IMR-90 (cell line): Measurements from ENCODE around the gene F3.

Source experiments
- MAFK ChIP-seq: IDR thresholded peaks from 2 replicates; pipeline ENCODE4 v1.6.1; 2012; ENCODE audit warnings: low read depth, low read length, improper control_type of control experiment
- MXI1 ChIP-seq: IDR thresholded peaks from 2 replicates; pipeline ENCODE4 v1.6.1; 2012; ENCODE audit warnings: low read depth, mild to moderate bottlenecking, low read length, moderate library complexity, borderline replicate concordance
- NFE2L2 ChIP-seq: fragments of 150-350 bp; IDR thresholded peaks from 2 replicates; pipeline ENCODE4 v1.6.1; 2016; ENCODE audit warnings: low read depth, mild to moderate bottlenecking, low read length
- POLR2A ChIP-seq: IDR thresholded peaks from 2 replicates; pipeline ENCODE4 v1.6.1; 2012; ENCODE audit warnings: mild to moderate bottlenecking, low read depth, low read length
- RAD21 ChIP-seq: IDR thresholded peaks from 2 replicates; pipeline ENCODE4 v1.6.1; 2012; ENCODE audit warnings: low read length, improper control_type of control experiment
- RCOR1 ChIP-seq: IDR thresholded peaks from 2 replicates; pipeline ENCODE4 v1.6.1; 2012; ENCODE audit warnings: mild to moderate bottlenecking, low read length, improper control_type of control experiment; ENCODE audit not compliant: insufficient replicate concordance
- TF ChIP-seq, protein P1 (sequence below): conservative IDR thresholded peaks from 2 replicates; pipeline ENCODE4 v1.5.1; 2012; ENCODE audit warnings: mild to moderate bottlenecking, low read depth, low read length, improper control_type of control experiment
- TF ChIP-seq, protein P2 (sequence below): fragments of 150-350 bp; IDR thresholded peaks from 2 replicates; pipeline ENCODE4 v1.6.1; 2016; ENCODE audit warnings: low read depth, mild to moderate bottlenecking, low read length, moderate library complexity, borderline replicate concordance
- TF ChIP-seq, protein P3 (sequence below): fragments of 150-350 bp; IDR thresholded peaks from 2 replicates; pipeline ENCODE4 v1.6.1; 2017; ENCODE audit warnings: mild to moderate bottlenecking, antibody characterized with exemption, low read length, low read depth

DNA sequence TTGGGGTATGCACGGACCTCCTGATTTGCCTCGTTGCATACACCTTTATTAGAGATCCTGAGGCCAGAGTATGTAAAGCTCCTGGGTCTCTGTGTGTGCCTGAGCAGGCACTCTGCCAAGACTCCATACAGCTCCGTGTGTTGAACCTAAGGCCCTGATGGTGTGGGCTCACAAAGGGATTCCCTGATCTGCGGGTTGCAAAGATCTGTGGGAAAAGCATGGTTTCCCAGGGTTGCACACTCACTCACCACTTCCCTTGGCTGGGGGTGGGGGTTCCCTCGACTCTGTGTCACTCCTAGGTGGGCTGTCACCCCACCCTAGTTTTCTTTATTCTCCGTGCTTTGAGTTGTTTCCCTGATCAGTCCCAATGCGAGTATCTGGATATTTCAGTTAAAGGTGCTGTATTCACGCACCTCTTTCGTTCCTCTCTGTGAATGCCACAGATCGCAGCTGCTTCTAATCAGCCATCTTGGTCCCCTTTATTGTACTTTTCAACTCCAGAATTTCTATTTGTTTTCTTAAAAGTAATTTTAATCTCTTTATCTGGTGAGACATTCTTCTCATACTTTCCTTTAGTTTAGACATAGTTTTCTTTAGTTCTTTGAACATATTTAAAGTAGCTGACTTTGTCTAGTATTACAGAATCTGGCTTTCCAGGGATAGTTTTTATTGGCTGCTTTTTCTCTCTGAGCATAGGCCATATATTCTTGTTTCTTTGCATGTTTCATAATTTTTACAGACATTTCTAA, 39.0 kb upstream of the F3 start:
- TF ChIP-seq, protein P1, sequence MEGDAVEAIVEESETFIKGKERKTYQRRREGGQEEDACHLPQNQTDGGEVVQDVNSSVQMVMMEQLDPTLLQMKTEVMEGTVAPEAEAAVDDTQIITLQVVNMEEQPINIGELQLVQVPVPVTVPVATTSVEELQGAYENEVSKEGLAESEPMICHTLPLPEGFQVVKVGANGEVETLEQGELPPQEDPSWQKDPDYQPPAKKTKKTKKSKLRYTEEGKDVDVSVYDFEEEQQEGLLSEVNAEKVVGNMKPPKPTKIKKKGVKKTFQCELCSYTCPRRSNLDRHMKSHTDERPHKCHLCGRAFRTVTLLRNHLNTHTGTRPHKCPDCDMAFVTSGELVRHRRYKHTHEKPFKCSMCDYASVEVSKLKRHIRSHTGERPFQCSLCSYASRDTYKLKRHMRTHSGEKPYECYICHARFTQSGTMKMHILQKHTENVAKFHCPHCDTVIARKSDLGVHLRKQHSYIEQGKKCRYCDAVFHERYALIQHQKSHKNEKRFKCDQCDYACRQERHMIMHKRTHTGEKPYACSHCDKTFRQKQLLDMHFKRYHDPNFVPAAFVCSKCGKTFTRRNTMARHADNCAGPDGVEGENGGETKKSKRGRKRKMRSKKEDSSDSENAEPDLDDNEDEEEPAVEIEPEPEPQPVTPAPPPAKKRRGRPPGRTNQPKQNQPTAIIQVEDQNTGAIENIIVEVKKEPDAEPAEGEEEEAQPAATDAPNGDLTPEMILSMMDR: no peak
- TF ChIP-seq POLR2A: no peak
- TF ChIP-seq NFE2L2: no peak
- no peak for TF ChIP-seq RAD21
- TF ChIP-seq MAFK: no peak
- TF ChIP-seq, protein P2, sequence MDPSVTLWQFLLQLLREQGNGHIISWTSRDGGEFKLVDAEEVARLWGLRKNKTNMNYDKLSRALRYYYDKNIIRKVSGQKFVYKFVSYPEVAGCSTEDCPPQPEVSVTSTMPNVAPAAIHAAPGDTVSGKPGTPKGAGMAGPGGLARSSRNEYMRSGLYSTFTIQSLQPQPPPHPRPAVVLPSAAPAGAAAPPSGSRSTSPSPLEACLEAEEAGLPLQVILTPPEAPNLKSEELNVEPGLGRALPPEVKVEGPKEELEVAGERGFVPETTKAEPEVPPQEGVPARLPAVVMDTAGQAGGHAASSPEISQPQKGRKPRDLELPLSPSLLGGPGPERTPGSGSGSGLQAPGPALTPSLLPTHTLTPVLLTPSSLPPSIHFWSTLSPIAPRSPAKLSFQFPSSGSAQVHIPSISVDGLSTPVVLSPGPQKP: no peak
- TF ChIP-seq MXI1: no peak
- TF ChIP-seq, protein P3, sequence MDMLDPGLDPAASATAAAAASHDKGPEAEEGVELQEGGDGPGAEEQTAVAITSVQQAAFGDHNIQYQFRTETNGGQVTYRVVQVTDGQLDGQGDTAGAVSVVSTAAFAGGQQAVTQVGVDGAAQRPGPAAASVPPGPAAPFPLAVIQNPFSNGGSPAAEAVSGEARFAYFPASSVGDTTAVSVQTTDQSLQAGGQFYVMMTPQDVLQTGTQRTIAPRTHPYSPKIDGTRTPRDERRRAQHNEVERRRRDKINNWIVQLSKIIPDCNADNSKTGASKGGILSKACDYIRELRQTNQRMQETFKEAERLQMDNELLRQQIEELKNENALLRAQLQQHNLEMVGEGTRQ: no peak
- TF ChIP-seq RCOR1: no peak
